ENCODE results near the gene BEST2.

DNA sequence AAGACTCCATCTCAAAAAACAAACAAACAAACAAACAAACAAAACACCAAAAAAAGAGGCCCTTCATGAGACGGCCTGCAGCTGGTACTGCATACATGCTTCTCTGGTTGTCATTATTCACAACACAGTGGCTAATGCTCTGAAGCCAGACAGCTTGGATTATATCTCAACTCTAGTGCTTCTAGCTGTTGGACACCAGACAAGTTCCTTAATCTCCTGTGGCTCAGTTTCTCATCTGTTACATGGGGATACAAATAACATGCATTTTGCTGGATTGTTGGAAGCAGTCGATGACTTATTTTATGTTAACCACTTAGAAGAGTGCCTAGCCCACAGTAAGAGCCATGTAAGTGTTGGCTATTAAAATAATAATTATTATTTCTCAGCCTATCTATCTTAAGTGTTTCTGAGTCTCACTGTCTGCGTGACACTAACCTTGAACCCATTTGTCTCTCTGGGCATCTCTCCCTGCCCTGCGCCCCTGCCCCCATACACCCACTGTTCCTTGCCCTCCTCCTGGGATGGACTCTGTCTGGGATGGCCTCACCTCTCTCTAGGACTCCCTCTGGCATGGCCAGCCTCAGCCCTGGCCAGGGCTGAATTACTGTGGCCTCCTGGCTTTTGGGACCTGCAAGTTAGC lies 36.6 kb downstream of the BEST2 start:
- TF ChIP-seq, protein P1, sequence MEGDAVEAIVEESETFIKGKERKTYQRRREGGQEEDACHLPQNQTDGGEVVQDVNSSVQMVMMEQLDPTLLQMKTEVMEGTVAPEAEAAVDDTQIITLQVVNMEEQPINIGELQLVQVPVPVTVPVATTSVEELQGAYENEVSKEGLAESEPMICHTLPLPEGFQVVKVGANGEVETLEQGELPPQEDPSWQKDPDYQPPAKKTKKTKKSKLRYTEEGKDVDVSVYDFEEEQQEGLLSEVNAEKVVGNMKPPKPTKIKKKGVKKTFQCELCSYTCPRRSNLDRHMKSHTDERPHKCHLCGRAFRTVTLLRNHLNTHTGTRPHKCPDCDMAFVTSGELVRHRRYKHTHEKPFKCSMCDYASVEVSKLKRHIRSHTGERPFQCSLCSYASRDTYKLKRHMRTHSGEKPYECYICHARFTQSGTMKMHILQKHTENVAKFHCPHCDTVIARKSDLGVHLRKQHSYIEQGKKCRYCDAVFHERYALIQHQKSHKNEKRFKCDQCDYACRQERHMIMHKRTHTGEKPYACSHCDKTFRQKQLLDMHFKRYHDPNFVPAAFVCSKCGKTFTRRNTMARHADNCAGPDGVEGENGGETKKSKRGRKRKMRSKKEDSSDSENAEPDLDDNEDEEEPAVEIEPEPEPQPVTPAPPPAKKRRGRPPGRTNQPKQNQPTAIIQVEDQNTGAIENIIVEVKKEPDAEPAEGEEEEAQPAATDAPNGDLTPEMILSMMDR (IDR thresholded peaks at IDR 0.05) = no peak
- no peak for TF ChIP-seq POLR2A (IDR thresholded peaks at IDR 0.05)
